H1 (cell line): Measurements from ENCODE around the gene UHMK1. TPM values are rescaled to one million over a fixed set of nuclear protein-coding genes. Genes with fewer than 3 reads are reported as not detected.
"Not testable (repeated sequence)": the region's sequence is repeated elsewhere in the genome, so short reads cannot be mapped to it uniquely, and the experiment has no call there.

Experiments used
- CTCF ChIA-PET: fragments of 300-600 bp; sonication (Branson Sonifier 250); formaldehyde crosslinking; loops from one replicate; lab custom pipeline; 2021; ENCODE audit not compliant: partially characterized antibody; lab: Charles Lee
- POLR2A ChIA-PET: fragments of 300-600 bp; sonication (Branson Sonifier 250); formaldehyde crosslinking; loops from one replicate; lab custom pipeline; 2021; ENCODE audit warnings: inconsistent platforms; ENCODE audit not compliant: partially characterized antibody; lab: Charles Lee
- DNase-seq, 2 experiments: peaks; one replicate each; pipeline versions ENCODE4 v3.0.0 to v3.0.0-alpha.2; 2010 to 2022; ENCODE audit warnings: low spot score in 2 of 2, low read depth in 1 of 2, mixed read lengths in 1 of 2
- FAIRE-seq: peaks from 2 replicates; lab custom pipeline; 2011; peaks lifted over from hg19 to GRCh38; lab: Jason Lieb, UNC
- H2AFZ ChIP-seq: 2 replicates; pipeline ENCODE4 v1.8.1; 2012; ENCODE audit warnings: low read length, inconsistent platforms
- H2AK5ac ChIP-seq: 2 replicates; pipeline ENCODE4 v1.6.1; 2013; ENCODE audit warnings: low read depth, low read length
- H2BK120ac ChIP-seq: replicated peaks from 2 replicates; pipeline ENCODE3; 2013; ENCODE audit warnings: low read depth, low read length, inconsistent platforms
- H2BK12ac ChIP-seq: 2 replicates; pipeline ENCODE4 v1.6.1; 2013; ENCODE audit warnings: low read depth, low read length
- H2BK15ac ChIP-seq: 2 replicates; pipeline ENCODE4 v1.6.1; 2013; ENCODE audit warnings: low read length
- H2BK20ac ChIP-seq: 2 replicates; pipeline ENCODE4 v1.6.1; 2013; ENCODE audit warnings: low read length
- H2BK5ac ChIP-seq: 2 replicates; pipeline ENCODE4 v1.6.1; 2013; ENCODE audit warnings: low read depth, low read length
- H3K14ac ChIP-seq: 2 replicates; pipeline ENCODE4 v1.6.1; 2013; ENCODE audit warnings: inconsistent platforms; ENCODE audit not compliant: insufficient read length
- H3K18ac ChIP-seq: 2 replicates; pipeline ENCODE4 v1.6.1; 2013; ENCODE audit warnings: low read length; ENCODE audit errors: extremely low read depth
- H3K23ac ChIP-seq: 2 replicates; pipeline ENCODE4 v1.6.1; 2013; ENCODE audit warnings: inconsistent platforms; ENCODE audit not compliant: insufficient read length
- H3K23me2 ChIP-seq: 2 replicates; pipeline ENCODE4 v1.6.1; 2013; ENCODE audit warnings: low read depth, low read length
- H3K27ac ChIP-seq: 2 replicates; pipeline ENCODE4 v1.6.1; 2011; ENCODE audit warnings: low read depth, low read length, inconsistent platforms
- H3K27me3 ChIP-seq, 4 experiments: replicated peaks in 1 of 4; 1 replicate in 1 of 4; 2 replicates in 3 of 4; pipeline versions ENCODE4 v1.6.1 to v1.8.1; 2011 to 2013; ENCODE audit warnings: low read length in 3 of 4, mild to moderate bottlenecking in 3 of 4, inconsistent platforms in 2 of 4, mixed read lengths in 2 of 4, moderate library complexity in 1 of 4; ENCODE audit not compliant: control insufficient read depth in 3 of 4, insufficient read depth in 3 of 4; ENCODE audit errors: extremely low read depth in 1 of 4
- H3K36me3 ChIP-seq, 4 experiments: 2 replicates each; pipeline versions ENCODE4 v1.6.1 to v1.8.1; 2011 to 2013; ENCODE audit warnings: mild to moderate bottlenecking in 4 of 4, low read length in 3 of 4, moderate library complexity in 2 of 4, control low read depth in 1 of 4, inconsistent platforms in 1 of 4; ENCODE audit not compliant: insufficient read depth in 4 of 4, control insufficient read depth in 2 of 4
- H3K4ac ChIP-seq: replicated peaks from 2 replicates; pipeline ENCODE3; 2013; ENCODE audit warnings: low read length, low read depth, mixed read lengths, inconsistent platforms; ENCODE audit not compliant: insufficient read length
- H3K4me1 ChIP-seq, 4 experiments: replicated peaks in 1 of 4; 1 replicate in 1 of 4; 2 replicates in 3 of 4; pipeline versions ENCODE4 v1.6.1 to v1.8.1; 2011 to 2013; ENCODE audit warnings: low read length in 3 of 4, inconsistent platforms in 2 of 4, mixed read lengths in 1 of 4; ENCODE audit not compliant: insufficient read depth in 4 of 4, control insufficient read depth in 3 of 4
- H3K4me2 ChIP-seq, 2 experiments: 2 replicates each; pipeline versions ENCODE4 v1.6.1 to v1.8.1; 2011 to 2013; ENCODE audit warnings: low read depth in 2 of 2, low read length in 2 of 2, control low read depth in 1 of 2, inconsistent platforms in 1 of 2, mild to moderate bottlenecking in 1 of 2; ENCODE audit not compliant: insufficient read depth in 1 of 2
- H3K4me3 ChIP-seq, 4 experiments: fragments of 200-600, 300-600 bp in 1 of 4; sonication (generic), shearing (Covaris generic), sonication (Bioruptor Twin) in 1 of 4; 2 replicates each; pipeline versions ENCODE4 v1.5.1 to v1.8.1; 2011 to 2016; ENCODE audit warnings: low read length in 4 of 4, low read depth in 3 of 4, control low read depth in 2 of 4, inconsistent platforms in 2 of 4, mild to moderate bottlenecking in 2 of 4, mixed read lengths in 1 of 4, moderate library complexity in 1 of 4; ENCODE audit not compliant: insufficient read depth in 2 of 4; ENCODE audit errors: extremely low read depth in 1 of 4
- H3K56ac ChIP-seq: replicated peaks from 2 replicates; pipeline ENCODE3; 2013; ENCODE audit warnings: low read depth, mild to moderate bottlenecking, mixed read lengths, low read length, inconsistent platforms; ENCODE audit not compliant: insufficient read length
- H3K79me1 ChIP-seq: 2 replicates; pipeline ENCODE4 v1.6.1; 2013; ENCODE audit warnings: low read depth, low read length, control low read depth
- H3K79me2 ChIP-seq, 2 experiments: 2 replicates each; pipeline versions ENCODE4 v1.6.1 to v1.8.1; 2012 to 2013; ENCODE audit warnings: low read length in 2 of 2, mild to moderate bottlenecking in 2 of 2, inconsistent platforms in 1 of 2; ENCODE audit not compliant: insufficient read depth in 2 of 2, control insufficient read depth in 1 of 2
- H3K9ac ChIP-seq, 4 experiments: replicated peaks in 1 of 4; 1 replicate in 1 of 4; 2 replicates in 3 of 4; pipeline versions ENCODE4 v1.6.1 to v1.8.1; 2011 to 2013; ENCODE audit warnings: low read depth in 3 of 4, low read length in 3 of 4, control low read depth in 2 of 4, mild to moderate bottlenecking in 2 of 4, moderate library complexity in 2 of 4, inconsistent platforms in 1 of 4; ENCODE audit errors: extremely low read depth in 1 of 4
- H3K9me3 ChIP-seq, 2 experiments: 2 replicates each; pipeline versions ENCODE4 v1.6.1 to v1.8.1; 2012 to 2013; ENCODE audit warnings: mild to moderate bottlenecking in 2 of 2, moderate library complexity in 2 of 2, control low read depth in 1 of 2, inconsistent platforms in 1 of 2, low read depth in 1 of 2, low read length in 1 of 2, mixed read lengths in 1 of 2; ENCODE audit not compliant: insufficient read depth in 2 of 2
- H4K20me1 ChIP-seq, 2 experiments: replicated peaks in 1 of 2; 2 replicates each; pipeline versions ENCODE3 to v1.8.1; 2011 to 2013; ENCODE audit warnings: inconsistent platforms in 2 of 2, low read length in 2 of 2, mild to moderate bottlenecking in 1 of 2; ENCODE audit not compliant: insufficient read depth in 2 of 2, control insufficient read depth in 1 of 2
- H4K5ac ChIP-seq: 2 replicates; pipeline ENCODE4 v1.6.1; 2013; ENCODE audit warnings: low read length, low read depth, mixed read lengths, inconsistent platforms; ENCODE audit not compliant: insufficient read length
- H4K8ac ChIP-seq: 2 replicates; pipeline ENCODE4 v1.8.0; 2013; ENCODE audit warnings: mild to moderate bottlenecking, moderate library complexity, low read length, inconsistent platforms; ENCODE audit not compliant: insufficient read depth; ENCODE audit errors: extremely low read depth
- H4K91ac ChIP-seq: replicated peaks from 2 replicates; pipeline ENCODE3; 2013; ENCODE audit warnings: low read length, mixed read lengths, inconsistent platforms; ENCODE audit not compliant: insufficient read length
- RFX5 ChIP-seq: IDR thresholded peaks from 2 replicates; pipeline ENCODE4 v1.6.1; 2011; ENCODE audit warnings: low read depth, low read length, improper control_type of control experiment, borderline replicate concordance
- WGBS, 2 experiments: shearing (Covaris generic) in 1 of 2; methylation state at CpG; one replicate each; pipeline versions ENCODE4 v1.1.6 to v1.1.7; 2013 to 2015; ENCODE audit warnings: low lambda C conversion rate in 2 of 2, mixed read lengths in 2 of 2, inconsistent platforms in 1 of 2, low coverage in 1 of 2, missing lambda C conversion rate in 1 of 2; ENCODE audit not compliant: insufficient replicate concordance in 2 of 2, insufficient coverage in 1 of 2, insufficient read length in 1 of 2; ENCODE audit errors: extremely low coverage in 1 of 2, missing lambda C conversion rate in 1 of 2; 5-methylcytosine and 5-hydroxymethylcytosine counted together
- polyA plus RNA-seq, 7 experiments: library from polyadenylated mRNA; depleted of rRNA in 3 of 7; stranded (reverse) in 5 of 7; unstranded in 2 of 7; fragments of >200 nt in 5 of 7; fragments of 200-250 nt in 2 of 7; gene quantifications; 1 replicate in 5 of 7; 2 replicates in 1 of 7; 4 replicates in 1 of 7; pipeline versions ENCODE4 v1.2.1 to v1.2.3, GENCODE V29; 2011 to 2013; ENCODE audit warnings: missing spikeins in 2 of 7, mixed read lengths in 2 of 7
- total RNA-seq: library from RNA; stranded (reverse); fragmentation: NEBNext Ultra II Directional; extraction: Animal tissue kit (Norgen Biotek cat#: 25700); gene quantifications from 2 replicates; pipeline ENCODE4 v1.2.1, GENCODE V29; 2021

The UHMK1 gene
- total and polyA plus RNA-seq, 2 of the 8 experiments (the other 6 are each of a cell fraction or from before 2014, with no cell fraction given) = 4.6 to 16.1 TPM

GRCh38 chr1:162488219-162488618, 9.4 kb upstream of the UHMK1 start (continued):
- no peak for TF ChIP-seq RFX5
- TF ChIP-seq, all 59 proteins: peak for 0

DNA sequence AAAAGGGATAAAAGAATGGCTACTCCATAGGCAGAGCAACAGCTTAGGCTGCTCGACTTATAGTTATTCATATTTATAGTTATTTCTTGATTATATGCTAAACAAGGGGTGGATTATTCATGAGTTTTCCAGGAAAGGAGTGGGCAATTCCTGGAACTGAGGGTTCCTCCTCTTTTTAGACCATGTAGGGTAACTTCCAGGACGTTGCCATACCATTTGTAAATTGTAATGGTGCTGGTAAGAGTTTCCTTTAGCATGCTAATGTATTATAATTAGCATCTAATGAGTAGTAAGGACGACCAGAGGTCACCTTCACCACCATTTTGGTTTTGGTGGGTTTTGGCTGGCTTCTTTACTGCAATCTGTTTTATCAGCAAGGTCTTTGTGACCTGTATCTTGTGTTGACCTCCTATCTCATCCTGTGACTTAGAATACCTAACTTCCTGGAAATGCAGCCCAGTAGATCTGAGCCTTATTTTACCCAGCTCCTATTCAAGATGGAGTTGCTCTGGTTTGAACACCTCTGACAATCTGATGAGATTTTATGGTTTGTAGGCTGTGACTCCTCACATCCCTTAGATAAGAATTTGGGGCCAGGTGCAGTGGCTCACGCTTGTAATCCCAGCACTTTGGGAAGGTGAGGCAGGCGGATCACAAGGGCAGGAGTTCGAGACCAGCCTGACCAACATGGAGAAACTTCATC, 1.9 kb upstream of the UHMK1 start:
- H4K8ac ChIP-seq, H2AK5ac ChIP-seq, H3K23ac ChIP-seq, H3K27me3 ChIP-seq, DNase-seq, H2BK12ac ChIP-seq, H3K14ac ChIP-seq, H3K56ac ChIP-seq, H4K5ac ChIP-seq, H3K4me1 ChIP-seq, H3K9ac ChIP-seq, H3K4ac ChIP-seq, H4K91ac ChIP-seq, H4K20me1 ChIP-seq, H3K79me1 ChIP-seq, FAIRE-seq, H3K27ac ChIP-seq, H3K36me3 ChIP-seq, H3K4me3 ChIP-seq, H2AFZ ChIP-seq, H3K4me2 ChIP-seq, H2BK20ac ChIP-seq, H3K18ac ChIP-seq, H3K9me3 ChIP-seq, H2BK120ac ChIP-seq, H3K23me2 ChIP-seq, H2BK5ac ChIP-seq, H2BK15ac ChIP-seq: not testable (repeated sequence)
- ChIA-PET CTCF (interaction anchor here (1.2 kb wide), 1 partner anchor 439 kb away, joined by 3 read pairs; no protein-coding TSS in a partner anchor), POLR2A (interaction anchor here (0.6 kb wide), 1 partner anchor 496 kb away, joined by 3 read pairs; no protein-coding TSS in a partner anchor)
- peaks cover 3 to 30% of the 10 kb centered on the region in 2 experiments for H3K79me2 ChIP-seq
- WGBS, 2 experiments = 91% methylated on average over 6 of the region's 6 CpGs; no CpG with 5 or more reads in 1 of the 2 experiments
